ENCODE results near the gene MDK. TPM values are rescaled to one million over a fixed set of nuclear protein-coding genes. Genes with fewer than 3 reads are reported as not detected.

MDK gene
- total and polyA plus RNA-seq, 7 donors, result 1.2 to 6.3 (median 1.8) TPM

DNA sequence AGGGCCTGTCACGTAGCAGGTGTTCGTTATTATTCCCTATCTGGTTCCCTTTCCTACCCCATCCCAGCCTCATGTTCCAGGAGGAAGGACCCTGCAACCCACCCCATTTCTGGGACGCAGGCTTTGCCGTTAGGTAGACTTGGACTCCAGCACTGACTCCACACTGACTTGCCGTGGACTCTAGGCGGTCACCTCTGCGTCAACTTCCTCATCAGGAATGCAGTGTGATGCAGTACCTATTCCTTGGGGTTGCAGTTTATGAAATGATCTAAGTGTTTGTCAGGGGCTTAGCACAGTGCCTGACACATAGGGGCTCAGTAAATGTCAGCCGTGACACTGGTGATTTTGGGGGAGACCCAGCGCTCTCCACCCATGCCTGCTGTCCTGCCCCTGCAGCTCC lies 17.4 kb upstream of the MDK start:
- intact Hi-C loops (cut with DNase I), result no loop called here
- H3K36me3 ChIP-seq (ENCODE audit: insufficient read depth in 1 of 2, low read depth in 1 of 2), result peaks cover 0 to 27% of the 10 kb centered on the region in 2 donors
- H3K4me1 ChIP-seq, result peaks cover 53% of the 10 kb centered on the region
- no peaks in the 10 kb centered on the region for H3K27me3 ChIP-seq (ENCODE audit: insufficient read depth in 3 of 3, low read length in 2 of 3)
- H3K4me3 ChIP-seq, result peak overlapping the region; percentile 76
- DNase-seq (no peak), ATAC-seq (peak in 1 of 4 donors; percentile 15)
- H3K9me3 ChIP-seq, result no peaks in the 10 kb centered on the region
- TF ChIP-seq, protein P1, sequence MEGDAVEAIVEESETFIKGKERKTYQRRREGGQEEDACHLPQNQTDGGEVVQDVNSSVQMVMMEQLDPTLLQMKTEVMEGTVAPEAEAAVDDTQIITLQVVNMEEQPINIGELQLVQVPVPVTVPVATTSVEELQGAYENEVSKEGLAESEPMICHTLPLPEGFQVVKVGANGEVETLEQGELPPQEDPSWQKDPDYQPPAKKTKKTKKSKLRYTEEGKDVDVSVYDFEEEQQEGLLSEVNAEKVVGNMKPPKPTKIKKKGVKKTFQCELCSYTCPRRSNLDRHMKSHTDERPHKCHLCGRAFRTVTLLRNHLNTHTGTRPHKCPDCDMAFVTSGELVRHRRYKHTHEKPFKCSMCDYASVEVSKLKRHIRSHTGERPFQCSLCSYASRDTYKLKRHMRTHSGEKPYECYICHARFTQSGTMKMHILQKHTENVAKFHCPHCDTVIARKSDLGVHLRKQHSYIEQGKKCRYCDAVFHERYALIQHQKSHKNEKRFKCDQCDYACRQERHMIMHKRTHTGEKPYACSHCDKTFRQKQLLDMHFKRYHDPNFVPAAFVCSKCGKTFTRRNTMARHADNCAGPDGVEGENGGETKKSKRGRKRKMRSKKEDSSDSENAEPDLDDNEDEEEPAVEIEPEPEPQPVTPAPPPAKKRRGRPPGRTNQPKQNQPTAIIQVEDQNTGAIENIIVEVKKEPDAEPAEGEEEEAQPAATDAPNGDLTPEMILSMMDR (IDR thresholded peaks at IDR 0.05), result no peak
- WGBS, 3 donors, result 51 to 57% (median 53%) methylated on average over 9 of the region's 9 CpGs
- peak overlapping the region; percentile 98 for H3K27ac ChIP-seq

DNA sequence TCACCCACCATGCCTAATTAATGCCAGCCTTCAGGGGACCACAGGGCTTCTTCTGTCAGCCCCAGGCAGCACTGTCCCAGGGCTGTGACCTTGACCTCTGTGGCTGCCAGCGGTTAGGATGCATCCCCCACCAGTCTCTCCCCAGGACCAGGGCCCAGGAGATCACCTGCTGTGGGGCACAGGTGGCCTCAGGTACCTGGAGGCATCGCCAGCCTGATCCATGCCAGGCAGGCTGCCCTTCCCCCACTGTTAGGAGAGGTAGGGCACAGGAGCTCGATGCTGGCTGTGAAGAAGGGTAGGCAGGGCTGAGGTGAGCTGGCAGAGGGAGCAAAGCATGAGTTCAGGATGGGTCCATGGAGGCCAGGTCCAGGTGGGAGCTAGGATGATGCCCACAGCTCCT lies 16.7 kb upstream of the MDK start:
- no peaks in the 10 kb centered on the region for H3K9me3 ChIP-seq
- H3K36me3 ChIP-seq (ENCODE audit: insufficient read depth in 1 of 2, low read depth in 1 of 2), result peaks cover 2 to 35% of the 10 kb centered on the region in 2 donors
- no peak for ATAC-seq
- peak overlapping the region; percentile 98 for H3K27ac ChIP-seq
- intact Hi-C loops (cut with DNase I), result no loop called here
- peaks cover 53% of the 10 kb centered on the region for H3K4me1 ChIP-seq
- no peaks in the 10 kb centered on the region for H3K27me3 ChIP-seq (ENCODE audit: insufficient read depth in 3 of 3, low read length in 2 of 3)
- peak overlapping the region; percentile 76 for H3K4me3 ChIP-seq
- DNase-seq, result no peak
- 67 to 77% (median 67%) methylated on average over 3 of the region's 3 CpGs for WGBS, 3 donors
- TF ChIP-seq, protein P1 (IDR thresholded peaks at IDR 0.05), result no peak

DNA sequence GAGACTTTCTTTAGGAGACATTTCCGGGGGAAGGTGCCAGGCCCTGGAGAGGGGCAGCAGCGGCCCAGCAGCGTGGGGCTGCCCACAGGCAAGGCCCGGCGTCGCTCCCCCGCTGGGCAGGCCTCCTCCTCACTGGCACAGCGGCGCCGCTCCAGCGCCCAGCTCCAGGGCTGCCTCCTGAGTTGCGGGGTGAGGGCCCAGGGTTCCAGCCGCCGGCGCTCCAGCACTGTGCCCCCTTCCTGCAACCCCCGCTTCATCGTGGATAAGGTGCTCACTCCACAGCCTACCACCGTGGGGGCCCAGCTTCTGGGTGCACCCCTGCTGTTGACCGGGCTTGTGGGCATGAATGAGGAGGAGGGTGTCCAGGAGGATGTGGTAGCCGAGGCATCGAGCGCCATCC lies 15.2 kb upstream of the MDK start:
- Histone ChIP-seq H3K9me3 (no peaks in the 10 kb centered on the region), H3K27me3 (ENCODE audit: insufficient read depth in 3 of 3, low read length in 2 of 3) (no peaks in the 10 kb centered on the region), H3K4me3 (peak overlapping the region; percentile 16), H3K4me1 (peaks cover 45% of the 10 kb centered on the region), H3K36me3 (ENCODE audit: insufficient read depth in 1 of 2, low read depth in 1 of 2) (peaks cover 4 to 49% of the 10 kb centered on the region in 2 donors), H3K27ac (peak overlapping the region; percentile 58)
- intact Hi-C loops (cut with DNase I), result no loop called here
- WGBS, 3 donors, result 82 to 85% (median 85%) methylated on average over 14 to 22 of the region's 22 CpGs
- DNase-seq (no peak), ATAC-seq (no peak)
- TF ChIP-seq, protein P1 (IDR thresholded peaks at IDR 0.05), result no peak

DNA sequence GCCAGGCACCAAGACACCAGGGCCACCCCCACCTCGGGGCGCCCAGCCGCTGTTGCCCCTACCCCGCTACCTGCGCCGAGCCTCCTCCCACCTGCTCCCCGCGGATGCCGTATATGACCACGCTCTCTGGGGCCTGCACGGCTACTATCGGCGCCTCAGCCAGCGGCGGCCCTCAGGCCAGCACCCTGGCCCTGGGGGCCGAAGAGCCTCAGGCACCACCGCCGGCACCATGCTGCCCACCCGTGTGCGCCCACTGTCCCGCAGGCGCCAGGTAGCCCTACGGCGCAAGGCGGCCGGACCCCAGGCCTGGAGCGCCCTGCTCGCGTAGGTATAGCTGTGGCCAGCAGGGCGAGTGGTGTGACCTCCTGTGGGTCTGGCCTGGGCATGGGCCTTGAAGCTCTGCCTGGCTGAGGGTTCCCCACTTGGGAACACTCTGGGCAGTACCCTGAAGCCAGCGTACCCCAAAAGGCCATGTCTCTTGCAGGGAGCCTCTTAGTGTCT lies 14.8 kb upstream of the MDK start:
- Histone ChIP-seq H3K27ac (peak overlapping the region; percentile 58), H3K36me3 (ENCODE audit: insufficient read depth in 1 of 2, low read depth in 1 of 2) (peaks cover 4 to 54% of the 10 kb centered on the region in 2 donors), H3K9me3 (no peaks in the 10 kb centered on the region), H3K4me1 (peaks cover 45% of the 10 kb centered on the region), H3K4me3 (no peak overlapping the region), H3K27me3 (ENCODE audit: insufficient read depth in 3 of 3, low read length in 2 of 3) (no peaks in the 10 kb centered on the region)
- DNase-seq (no peak), ATAC-seq (no peak)
- 90 to 92% (median 90%) methylated on average over 29 to 31 of the region's 31 CpGs for WGBS, 3 donors
- intact Hi-C loops (cut with DNase I), result loop anchor here in 1 of 2 donors (1.0 kb wide), 1 partner anchor 14 kb away; no protein-coding TSS in a partner anchor
- TF ChIP-seq, protein P1 (IDR thresholded peaks at IDR 0.05), result no peak
